GM12873 (cell line): ENCODE results near the gene FNDC3A.

Experiments
- TF ChIP-seq, protein P1 (sequence below): IDR thresholded peaks from 2 replicates; pipeline ENCODE4 v1.5.1; 2012; ENCODE audit warnings: low read depth, mild to moderate bottlenecking, moderate library complexity, low read length, control low read depth; ENCODE audit not compliant: insufficient read depth; ENCODE audit errors: missing control alignments

Gene FNDC3A

DNA sequence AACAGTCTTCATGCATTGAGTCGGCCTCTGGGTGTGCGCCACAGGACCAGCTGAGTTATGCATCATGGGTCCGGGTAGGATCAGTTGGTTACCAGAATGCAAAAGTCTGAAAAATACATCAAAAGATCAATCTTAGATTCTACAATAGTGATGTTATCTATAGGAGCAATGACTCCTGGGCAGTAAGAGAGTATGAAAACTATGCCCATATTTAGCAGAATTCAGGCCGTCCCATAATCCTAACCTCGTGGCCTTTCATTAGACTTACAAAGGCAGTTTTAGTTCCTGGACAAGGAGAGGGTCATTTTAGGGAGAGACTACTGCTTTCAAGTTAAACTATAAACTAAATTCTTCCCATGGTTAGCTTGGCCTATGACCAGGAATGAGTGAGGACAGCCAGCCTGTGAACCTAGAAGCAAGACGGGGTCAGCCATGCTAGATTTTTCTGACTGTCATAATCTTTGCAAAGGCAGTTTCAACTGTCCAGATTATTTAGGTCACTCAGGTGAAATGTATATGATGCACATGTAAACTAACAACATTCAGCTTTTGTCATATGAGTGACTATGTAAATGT, 260.2 kb downstream of the FNDC3A start:
- TF ChIP-seq, protein P1, sequence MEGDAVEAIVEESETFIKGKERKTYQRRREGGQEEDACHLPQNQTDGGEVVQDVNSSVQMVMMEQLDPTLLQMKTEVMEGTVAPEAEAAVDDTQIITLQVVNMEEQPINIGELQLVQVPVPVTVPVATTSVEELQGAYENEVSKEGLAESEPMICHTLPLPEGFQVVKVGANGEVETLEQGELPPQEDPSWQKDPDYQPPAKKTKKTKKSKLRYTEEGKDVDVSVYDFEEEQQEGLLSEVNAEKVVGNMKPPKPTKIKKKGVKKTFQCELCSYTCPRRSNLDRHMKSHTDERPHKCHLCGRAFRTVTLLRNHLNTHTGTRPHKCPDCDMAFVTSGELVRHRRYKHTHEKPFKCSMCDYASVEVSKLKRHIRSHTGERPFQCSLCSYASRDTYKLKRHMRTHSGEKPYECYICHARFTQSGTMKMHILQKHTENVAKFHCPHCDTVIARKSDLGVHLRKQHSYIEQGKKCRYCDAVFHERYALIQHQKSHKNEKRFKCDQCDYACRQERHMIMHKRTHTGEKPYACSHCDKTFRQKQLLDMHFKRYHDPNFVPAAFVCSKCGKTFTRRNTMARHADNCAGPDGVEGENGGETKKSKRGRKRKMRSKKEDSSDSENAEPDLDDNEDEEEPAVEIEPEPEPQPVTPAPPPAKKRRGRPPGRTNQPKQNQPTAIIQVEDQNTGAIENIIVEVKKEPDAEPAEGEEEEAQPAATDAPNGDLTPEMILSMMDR = no peak

DNA sequence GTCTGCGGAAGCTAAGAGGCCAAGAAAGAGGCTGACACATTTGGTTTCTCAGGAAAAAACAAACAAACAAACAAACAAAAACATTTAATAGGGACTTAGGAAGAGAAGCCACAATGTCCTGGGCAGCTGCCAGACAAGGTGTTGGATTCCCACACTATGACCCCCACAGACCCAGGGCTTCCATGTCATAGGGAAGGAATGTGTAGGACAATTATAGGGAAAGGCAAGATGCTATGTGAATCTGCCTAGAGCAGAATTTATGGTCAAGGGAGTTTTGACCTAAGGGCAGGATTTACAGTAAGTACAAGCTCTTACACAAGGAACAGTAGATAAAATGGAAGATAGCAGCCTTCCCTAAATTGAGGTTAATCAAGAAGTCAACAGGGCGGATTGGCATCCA, 262.9 kb downstream of the FNDC3A start:
- TF ChIP-seq, protein P1 = no peak

DNA sequence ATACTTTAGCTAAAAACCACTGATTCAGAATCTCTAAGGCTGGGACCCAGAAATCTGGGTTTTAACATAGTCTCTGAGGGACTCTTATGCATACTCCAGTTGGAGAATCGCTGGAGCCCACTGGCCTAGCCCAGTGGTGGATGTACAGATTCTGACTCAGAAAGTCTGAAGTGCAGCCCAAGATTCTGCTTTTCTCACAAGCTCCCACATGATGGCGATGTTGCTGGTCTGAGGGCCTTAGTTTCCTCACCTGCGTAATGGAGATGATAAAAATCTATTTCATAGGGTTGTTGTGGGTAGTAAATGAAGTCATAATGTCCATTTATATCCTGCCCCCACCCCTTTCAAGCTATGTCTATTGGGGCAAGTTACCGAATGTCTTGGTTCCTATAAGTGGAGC, 264.3 kb downstream of the FNDC3A start:
- TF ChIP-seq, protein P1 = peak; percentile 68

DNA sequence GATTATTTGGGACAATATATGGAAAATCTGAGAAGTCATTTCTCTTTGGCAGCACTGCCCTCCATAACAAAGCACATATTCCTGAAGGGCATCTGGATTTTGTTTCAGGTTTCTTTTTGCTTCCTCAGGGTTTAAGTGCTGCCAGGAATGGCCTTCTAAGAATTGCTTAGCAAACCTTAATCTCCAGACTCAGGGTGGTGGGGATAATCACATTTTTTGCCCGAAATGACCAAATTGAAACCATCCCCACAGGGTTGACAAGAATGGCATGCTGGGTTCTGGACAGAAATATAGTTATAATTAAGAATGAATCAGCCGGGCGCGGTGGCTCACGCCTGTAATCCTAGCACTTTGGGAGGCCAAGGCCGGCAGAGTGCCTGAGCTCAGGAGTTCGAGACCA, 265.6 kb downstream of the FNDC3A start:
- TF ChIP-seq, protein P1 = no peak

DNA sequence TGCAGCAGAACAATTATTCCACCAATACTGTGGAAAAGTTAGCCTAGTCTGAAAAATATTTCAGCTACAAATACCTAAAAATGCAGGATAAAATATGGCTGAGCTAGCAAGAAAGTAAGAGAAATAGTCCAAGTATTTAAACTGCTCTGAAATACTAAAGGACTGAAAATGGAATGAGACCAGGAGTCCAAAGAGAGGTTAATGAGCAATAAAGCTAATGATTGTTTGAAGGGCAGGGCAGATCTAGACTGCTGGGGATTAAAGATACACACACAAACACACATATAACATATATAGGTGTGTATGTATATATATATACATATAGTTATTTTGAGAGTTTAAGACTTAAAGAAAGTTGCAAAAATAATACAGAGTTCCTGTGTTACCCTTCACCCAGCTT, 269.4 kb downstream of the FNDC3A start:
- TF ChIP-seq, protein P1 = no peak

DNA sequence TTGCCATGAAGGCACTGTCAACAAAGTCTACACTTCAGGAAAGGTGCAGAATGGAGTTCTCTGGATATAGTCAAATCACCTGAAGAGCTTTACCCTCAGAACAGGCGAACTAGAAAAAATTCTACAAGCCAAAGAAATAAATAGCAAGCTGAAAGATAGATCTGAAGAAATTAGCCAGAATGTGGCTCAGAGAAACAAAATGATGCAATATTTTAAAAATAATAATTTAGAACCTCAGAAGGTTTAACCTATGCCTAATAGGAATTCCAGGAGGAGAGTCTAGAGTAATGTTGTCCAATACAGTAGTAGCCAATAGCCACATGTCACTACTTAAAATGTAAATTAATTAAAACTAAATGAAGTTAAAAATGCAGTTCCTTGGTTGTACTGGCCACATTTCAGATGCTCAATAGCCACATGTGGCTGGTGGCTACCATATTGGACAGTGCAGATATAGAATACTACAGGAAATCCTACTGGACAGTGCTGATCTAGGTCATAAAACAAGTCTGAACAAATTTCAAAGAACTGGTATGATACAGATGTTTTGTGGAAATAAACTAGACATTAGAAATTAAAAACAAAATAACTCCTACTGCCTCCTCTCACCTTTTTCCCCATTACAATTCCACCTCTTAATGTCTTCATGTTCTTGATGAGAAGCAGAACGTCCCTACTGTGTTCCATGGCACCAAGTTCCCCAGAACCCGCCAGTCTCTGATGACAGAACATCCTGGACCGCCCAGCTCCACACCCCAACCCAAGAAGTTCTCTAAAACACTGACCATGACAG, 271.3 kb downstream of the FNDC3A start:
- TF ChIP-seq, protein P1 = no peak

DNA sequence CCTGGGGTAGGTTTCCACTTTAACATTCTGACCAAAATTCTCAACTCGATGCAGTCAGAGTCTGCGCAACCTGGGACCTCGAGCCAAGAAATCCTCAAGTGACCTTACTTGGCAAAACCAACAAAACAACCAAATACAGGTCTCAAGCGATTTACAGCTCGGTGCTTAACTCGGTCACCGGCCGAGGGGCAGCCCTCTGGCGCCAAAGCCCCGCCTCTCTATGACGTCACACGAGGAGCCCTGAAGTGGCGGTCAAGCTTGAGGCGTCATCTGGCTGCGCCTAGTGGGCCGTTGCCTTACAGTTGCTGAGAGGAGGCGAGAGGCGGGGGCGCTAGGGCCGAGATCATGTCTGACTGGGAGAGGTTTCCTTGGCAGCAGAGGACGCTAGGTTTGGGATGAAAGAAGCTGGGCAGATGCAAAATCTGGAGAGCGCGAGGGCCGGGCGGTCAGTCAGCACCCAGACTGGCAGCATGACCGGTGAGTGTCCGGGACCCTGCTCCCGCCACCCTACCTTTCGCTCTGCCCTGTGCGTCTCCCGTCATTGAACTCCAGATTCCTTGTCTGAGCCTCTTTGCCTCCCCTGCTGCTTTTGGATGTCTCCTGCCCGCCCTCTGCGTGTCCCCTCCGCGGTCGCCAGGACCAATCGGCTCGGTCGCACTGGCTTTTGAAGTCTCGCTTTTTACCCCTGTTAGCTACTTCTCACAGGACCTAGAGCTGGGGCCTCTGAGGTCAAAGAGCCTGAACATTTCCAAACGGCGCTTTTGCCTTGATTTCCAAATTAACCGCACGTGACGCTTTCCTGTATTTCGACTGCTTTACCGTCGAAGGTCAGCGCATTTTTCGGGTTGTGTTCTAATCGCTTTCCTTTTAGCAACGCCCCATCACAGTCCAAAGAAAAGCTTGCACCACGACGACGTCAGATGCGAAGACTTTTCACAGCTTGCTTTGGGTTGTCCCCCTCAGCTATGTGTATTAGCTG, 272.2 kb downstream of the FNDC3A start, which contains the start of gene CDADC1:
Gene CDADC1 (plus strand): TSS at position 283 of the 979 bp plus-strand sequence. CDS start 113 bp downstream, at position 396.
- TF ChIP-seq, protein P1 = no peak
